ENCODE results near the gene PHF14. TPM values are rescaled to one million over a fixed set of nuclear protein-coding genes. Genes with fewer than 3 reads are reported as not detected.

Gene PHF14
- total RNA-seq, 1 donor from 2014 or later, result 63.9 TPM

DNA sequence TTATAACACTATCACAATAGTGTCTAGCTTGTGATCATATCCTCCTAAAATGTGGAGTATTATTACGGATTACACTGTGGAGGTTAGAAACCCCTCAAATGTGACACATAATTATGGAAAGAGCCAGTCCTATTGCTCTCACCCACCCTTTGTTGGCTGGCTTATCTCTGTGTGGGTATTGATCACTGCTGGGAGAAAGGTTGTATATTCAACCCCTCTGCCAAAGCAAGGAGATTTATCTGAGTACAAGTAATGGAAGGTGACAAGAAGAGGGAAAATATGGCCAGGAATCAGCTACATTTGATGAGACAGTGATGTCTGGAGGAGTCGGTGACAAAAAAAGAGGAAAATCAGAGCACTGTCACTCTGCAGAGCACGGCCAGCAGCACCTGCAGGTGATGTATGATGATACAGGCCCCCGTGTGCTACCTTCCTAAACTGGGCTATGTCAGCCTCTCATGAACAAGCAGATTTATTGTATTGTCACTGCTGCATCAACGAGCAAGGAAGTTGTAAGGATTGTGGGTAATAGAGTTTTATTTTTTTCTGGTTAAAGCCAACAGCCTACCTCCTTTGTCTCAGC lies 235.3 kb downstream of the PHF14 start:
- Mint-ChIP-seq H3K9me3 (ENCODE audit: low read depth) (no peaks in the 10 kb centered on the region), H3K27ac (peak overlapping the region; percentile 5), H3K4me1 (ENCODE audit: low read depth) (peaks cover 22% of the 10 kb centered on the region), H3K27me3 (peaks cover 27% of the 10 kb centered on the region), H3K4me3 (ENCODE audit: low read depth) (no peak overlapping the region), H3K36me3 (ENCODE audit: insufficient read depth) (no peaks in the 10 kb centered on the region)
- DNase-seq (ENCODE audit: low spot score, unreplicated experiment), result no peak
- TF ChIP-seq CTCF (IDR thresholded peaks at IDR 0.05; ENCODE audit: unreplicated experiment), result no peak

GRCh38 chr7:11210374-11210773 lies 236.7 kb downstream of the PHF14 start:
- DNase-seq (ENCODE audit: low spot score, unreplicated experiment), result no peak
- Mint-ChIP-seq H3K4me1 (ENCODE audit: low read depth) (peaks cover 22% of the 10 kb centered on the region), H3K27ac (no peak overlapping the region), H3K36me3 (ENCODE audit: insufficient read depth) (no peaks in the 10 kb centered on the region), H3K4me3 (ENCODE audit: low read depth) (no peak overlapping the region), H3K27me3 (peaks cover 15% of the 10 kb centered on the region), H3K9me3 (ENCODE audit: low read depth) (no peaks in the 10 kb centered on the region)
- no peak for TF ChIP-seq CTCF (IDR thresholded peaks at IDR 0.05; ENCODE audit: unreplicated experiment)

DNA sequence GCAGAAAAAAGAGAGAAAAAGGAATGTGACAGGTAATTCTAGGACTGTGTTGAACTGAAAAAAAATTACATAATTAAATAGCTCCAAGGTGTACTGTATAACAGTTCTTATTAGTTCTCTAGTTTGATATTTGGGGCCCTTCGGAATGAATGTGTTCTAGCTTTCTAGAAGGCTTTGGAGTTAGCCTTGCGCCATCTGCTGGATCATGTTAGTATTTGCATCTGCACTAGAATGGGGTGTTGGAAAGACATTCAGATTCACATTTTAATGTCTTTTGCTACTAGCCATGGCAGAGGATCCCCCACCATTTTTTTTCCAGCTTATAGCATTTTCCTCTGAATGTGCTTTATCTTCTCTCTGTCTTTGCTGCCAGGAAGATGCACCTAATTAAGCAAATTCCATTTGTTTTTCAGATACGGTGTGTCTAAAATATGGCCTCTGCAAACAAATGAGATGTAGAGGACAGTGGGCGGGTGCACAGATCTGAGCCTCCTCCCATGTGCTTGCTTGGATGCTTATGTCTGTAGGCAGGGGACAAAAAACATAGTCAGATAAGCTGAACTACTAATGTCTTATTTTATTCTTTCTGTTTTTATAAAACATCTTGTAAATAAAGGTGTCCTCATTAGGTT lies 238.5 kb downstream of the PHF14 start:
- peaks cover 11% of the 10 kb centered on the region for H3K4me1 Mint-ChIP-seq (ENCODE audit: low read depth)
- no peaks in the 10 kb centered on the region for H3K9me3 Mint-ChIP-seq (ENCODE audit: low read depth)
- no peak overlapping the region for H3K4me3 Mint-ChIP-seq (ENCODE audit: low read depth)

DNA sequence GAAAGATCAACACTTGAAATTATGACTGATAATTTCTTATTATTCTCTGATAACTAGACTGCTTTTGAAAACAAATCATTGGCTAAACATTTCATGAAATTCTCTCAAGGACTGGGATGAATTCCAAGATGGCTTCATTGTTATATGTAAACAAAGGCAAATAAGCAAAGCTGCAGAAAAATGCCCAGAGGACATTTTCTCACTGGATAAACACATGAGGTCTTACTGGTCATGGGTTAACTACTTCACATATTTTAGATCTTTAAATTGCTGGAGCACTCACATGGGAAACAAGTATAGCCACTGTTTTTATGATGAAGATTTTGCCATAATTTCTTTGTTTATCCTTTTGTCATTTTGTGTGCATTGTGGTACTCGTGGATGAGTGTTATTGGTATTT lies 239.1 kb downstream of the PHF14 start:
- Mint-ChIP-seq H3K27me3 (peaks cover 2% of the 10 kb centered on the region), H3K27ac (no peak overlapping the region), H3K36me3 (ENCODE audit: insufficient read depth) (no peaks in the 10 kb centered on the region), H3K4me3 (ENCODE audit: low read depth) (no peak overlapping the region), H3K9me3 (ENCODE audit: low read depth) (no peaks in the 10 kb centered on the region), H3K4me1 (ENCODE audit: low read depth) (peaks cover 11% of the 10 kb centered on the region)
- DNase-seq (ENCODE audit: low spot score, unreplicated experiment), result no peak
- TF ChIP-seq CTCF (IDR thresholded peaks at IDR 0.05; ENCODE audit: unreplicated experiment), result no peak

More for the DNA sequence above, 238.5 kb downstream of the PHF14 start:
- DNase-seq (ENCODE audit: low spot score, unreplicated experiment), result peak; percentile 25
- TF ChIP-seq CTCF (IDR thresholded peaks at IDR 0.05; ENCODE audit: unreplicated experiment), result peak; percentile 89
- H3K27me3 Mint-ChIP-seq, result peaks cover 8% of the 10 kb centered on the region
- H3K27ac Mint-ChIP-seq, result no peak overlapping the region
- H3K36me3 Mint-ChIP-seq (ENCODE audit: insufficient read depth), result no peaks in the 10 kb centered on the region

GRCh38 chr7:11213266-11213665 lies 239.6 kb downstream of the PHF14 start:
- no peak for TF ChIP-seq CTCF (IDR thresholded peaks at IDR 0.05; ENCODE audit: unreplicated experiment)
- no peak overlapping the region for H3K27ac Mint-ChIP-seq
- peaks cover 11% of the 10 kb centered on the region for H3K4me1 Mint-ChIP-seq (ENCODE audit: low read depth)
- no peak for DNase-seq (ENCODE audit: low spot score, unreplicated experiment)
- H3K36me3 Mint-ChIP-seq (ENCODE audit: insufficient read depth), result no peaks in the 10 kb centered on the region
- no peaks in the 10 kb centered on the region for H3K27me3 Mint-ChIP-seq
- H3K9me3 Mint-ChIP-seq (ENCODE audit: low read depth), result no peaks in the 10 kb centered on the region
- no peak overlapping the region for H3K4me3 Mint-ChIP-seq (ENCODE audit: low read depth)

Data from progenitor cell of endocrine pancreas (in vitro differentiated cells).